HTERT RPE-1 (cell line): Measurements from ENCODE around the gene KPNA6.
"Not testable (repeated sequence)": the region's sequence is repeated elsewhere in the genome, so short reads cannot be mapped to it uniquely, and the experiment has no call there.

Experiments
- in situ Hi-C: fragments of 300-500 bp; cut with MboI; formaldehyde crosslinking; loops from 4 replicates; pipeline ENCODE4 v1.14.3; 2020; ENCODE audit warnings: low sequenced_read_pairs

Gene KPNA6

DNA sequence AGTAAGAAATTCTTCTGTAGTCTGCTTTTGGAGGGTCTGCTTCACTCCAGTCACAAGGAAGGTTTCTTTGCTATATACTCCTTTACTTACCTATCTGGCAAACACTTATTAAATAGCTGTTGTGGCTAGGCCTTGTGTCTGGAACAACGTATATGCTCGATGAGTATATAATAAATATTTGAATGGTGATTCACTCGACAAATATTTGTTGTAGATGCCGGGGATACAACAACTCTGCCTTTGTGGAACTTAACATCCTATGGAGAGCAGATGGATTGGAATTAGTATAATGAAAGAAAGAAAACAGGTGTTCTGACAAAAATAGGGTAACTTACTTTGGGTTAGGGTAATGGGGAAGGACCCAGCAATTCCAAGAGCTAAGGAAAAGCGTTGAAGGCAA, 31.1 kb downstream of the KPNA6 start:
- in situ Hi-C loops, result no loop called here

DNA sequence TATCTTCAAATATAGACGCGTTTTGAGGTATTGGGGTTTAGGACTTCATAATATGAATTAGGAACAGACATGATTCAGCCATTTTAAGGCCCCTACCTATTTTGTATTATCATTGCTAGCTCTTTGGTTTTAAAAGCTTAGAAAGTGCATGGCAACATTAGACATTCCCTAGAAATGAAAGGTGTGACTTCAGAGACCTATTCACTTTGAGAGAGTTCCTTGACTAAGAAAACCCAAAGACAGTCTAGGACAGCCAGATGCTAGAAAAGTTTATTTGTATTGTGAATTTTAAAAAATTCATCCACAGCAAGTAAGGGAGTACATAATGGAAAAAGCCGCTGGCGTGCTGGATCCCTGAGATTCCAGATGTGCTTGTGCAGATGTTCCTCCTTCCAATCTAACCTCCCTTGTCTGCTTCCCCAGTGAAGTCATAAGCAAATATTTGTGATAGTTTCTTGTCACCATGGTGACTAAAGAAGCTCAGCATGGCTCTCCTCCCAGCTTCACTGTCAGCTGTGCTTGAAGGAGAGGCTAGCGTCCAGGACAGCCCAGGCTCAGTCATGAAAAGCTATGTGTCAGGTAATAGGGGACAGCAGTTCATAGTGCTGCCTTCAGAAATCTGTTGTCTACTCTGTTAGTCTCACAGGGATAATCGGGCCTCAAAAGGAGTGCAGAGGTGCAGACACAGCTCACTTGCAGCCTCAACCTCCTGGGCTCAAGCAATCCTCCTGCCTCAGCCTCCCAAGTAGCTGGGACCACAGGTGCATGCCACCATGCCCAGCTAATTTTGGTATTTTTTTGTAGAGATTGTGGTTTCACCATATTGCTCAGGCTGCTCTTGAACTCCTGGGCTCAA, 34.8 kb downstream of the KPNA6 start:
- in situ Hi-C loops, result no loop called here

DNA sequence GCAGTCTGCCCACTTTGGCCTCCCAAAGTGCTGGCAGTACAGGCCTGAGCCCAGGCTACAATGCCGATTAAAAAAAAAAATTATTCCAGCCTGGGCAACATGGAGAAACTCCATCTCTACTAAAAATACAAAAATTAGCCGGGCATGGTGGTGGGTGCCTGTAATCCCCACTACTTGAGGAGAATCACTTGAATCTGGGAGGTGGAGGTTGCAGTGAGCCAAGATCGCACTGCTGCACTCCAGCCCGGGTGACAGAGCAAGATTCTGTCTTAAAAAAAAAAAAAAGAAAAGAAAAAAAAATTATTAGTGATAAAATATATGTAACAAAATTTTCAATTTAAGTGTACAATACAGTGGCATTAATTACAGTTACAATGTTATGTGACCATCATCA, 35.4 kb downstream of the KPNA6 start:
- in situ Hi-C loops, result not testable (repeated sequence)

DNA sequence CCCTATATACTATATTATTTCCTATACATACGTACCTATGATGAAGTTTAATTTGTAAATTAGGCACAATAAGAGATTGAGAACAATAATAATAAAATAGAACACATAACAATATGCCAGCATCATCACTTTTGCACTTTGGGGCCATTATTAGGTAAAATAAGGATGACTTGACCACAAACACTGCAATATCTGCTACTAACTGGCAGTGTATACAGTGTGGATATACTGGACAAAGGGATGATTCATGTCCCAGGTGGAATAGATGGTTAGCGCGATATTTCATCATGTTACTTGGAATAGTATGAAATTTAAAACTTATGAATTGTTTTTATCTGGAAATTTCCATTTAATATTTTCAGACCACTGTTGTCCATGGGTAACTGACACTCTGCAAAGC, 36.2 kb downstream of the KPNA6 start:
- in situ Hi-C loops, result no loop called here

DNA sequence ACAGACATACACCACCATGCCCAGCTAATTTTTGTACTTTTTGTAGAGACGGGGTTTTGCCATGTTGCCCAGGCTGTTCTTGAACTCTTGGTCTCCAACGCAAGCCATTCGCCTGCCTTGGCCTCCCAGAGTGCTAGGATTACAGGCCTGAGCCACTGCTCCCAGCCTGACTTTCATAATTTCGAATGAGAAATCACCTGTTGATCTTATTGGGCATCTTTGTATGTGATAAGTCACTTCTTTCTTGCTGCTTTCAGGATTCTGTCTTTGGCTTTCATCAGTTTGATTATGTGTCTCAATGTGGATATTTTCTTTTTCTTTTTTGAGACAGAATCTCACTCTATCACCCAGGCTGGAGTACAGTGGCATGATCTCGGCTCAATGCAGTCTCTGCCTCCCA, 39.9 kb downstream of the KPNA6 start:
- in situ Hi-C loops, result not testable (repeated sequence)

DNA sequence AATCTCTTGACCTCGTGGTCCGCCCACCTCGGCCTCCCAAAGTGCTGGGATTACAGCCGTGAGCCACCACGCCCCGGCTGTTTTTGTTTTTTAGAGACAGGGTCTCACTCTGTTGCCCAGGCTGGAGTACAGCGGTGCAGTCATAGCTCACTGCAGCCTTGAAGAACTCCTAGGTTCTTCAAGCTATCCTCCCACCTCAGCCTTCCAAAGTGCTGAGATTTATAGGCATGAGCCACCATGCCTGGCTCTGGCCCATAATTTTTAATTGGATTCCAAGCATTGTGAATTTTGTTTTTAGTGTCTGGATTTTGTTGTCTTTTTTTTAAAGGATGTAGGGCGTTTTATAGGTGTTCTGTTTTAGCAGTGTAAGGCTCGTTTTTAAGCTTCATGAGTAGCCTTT, 43.0 kb downstream of the KPNA6 start:
- in situ Hi-C loops, result no loop called here

DNA sequence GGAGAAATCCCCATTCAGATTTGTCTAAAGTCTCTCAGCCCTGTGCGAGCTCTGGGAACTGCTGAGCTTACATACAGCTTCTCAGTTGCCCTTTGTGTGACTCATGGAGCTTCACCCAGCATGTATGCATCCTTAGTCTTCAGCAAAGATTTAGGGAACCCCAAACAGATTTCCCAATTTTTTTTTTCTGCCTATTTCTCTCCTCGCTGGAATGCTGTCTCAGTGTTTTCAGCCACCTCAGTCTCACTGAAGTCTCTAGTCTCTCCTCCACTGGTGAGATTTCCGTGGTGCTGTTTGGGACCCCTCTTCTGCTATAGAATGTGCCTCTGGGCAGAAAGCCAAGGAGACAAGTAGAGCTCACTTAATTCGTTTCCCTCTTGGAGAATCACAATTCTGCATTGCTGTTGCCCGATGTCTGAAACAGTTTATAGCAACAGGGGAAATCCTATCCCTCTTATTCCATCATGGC, 43.5 kb downstream of the KPNA6 start:
- in situ Hi-C loops, result no loop called here

DNA sequence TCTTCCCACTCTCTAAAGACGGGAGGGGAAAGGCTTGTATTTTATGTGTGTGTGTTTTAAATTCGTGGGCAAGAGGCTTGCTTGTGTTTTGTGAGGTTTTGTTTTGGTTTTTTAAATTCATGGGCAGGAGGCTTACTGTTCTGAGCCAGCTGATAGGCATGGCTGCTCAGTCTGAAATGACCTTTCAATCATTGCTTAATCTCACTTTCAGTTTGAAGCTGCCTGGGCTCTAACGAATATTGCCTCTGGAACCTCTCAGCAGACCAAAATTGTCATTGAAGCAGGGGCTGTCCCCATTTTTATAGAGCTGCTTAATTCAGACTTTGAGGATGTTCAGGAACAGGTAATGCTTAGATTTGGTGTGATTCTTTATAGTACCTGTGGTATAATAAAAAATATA, 51.3 kb downstream of the KPNA6 start:
- in situ Hi-C loops, result no loop called here

DNA sequence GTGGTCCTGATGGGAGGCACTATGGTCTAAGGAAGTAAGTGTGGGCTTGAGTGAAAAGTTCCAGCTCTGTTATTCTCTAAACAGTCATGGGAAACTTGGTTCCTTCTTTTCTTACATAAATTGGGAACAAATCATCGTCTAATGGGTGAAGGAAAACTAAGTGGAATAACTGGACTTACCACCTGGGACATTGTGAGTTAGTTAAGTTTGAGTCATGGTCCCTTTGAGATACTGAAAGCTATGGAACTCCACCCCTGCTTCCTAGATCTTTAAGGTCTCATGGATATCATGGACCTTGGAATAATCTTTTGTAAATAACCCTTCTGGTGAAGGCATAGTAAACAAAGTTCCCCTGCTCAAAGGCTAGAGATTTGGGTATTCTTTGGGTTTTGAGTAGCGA, 55.5 kb downstream of the KPNA6 start:
- in situ Hi-C loops, result no loop called here

DNA sequence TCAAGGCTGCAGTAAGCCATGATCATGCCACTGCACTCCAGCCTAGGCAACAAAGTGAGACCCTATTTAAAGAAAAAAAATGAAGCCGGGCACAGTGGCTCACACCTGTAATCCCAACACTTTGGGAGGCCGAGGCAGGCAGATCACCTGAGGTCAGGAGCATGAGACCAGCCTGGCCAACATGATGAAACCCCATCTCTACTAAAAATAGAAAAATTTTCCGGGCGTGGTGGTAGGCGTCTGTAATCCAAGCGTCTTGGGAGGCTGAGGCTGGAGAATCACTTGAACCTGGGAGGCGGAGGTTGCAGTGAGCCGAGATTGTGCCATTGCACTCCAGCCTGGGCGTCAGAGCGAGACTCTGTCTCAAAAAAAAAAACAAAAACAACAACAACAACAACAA, 57.8 kb downstream of the KPNA6 start:
- in situ Hi-C loops, result not testable (repeated sequence)

DNA sequence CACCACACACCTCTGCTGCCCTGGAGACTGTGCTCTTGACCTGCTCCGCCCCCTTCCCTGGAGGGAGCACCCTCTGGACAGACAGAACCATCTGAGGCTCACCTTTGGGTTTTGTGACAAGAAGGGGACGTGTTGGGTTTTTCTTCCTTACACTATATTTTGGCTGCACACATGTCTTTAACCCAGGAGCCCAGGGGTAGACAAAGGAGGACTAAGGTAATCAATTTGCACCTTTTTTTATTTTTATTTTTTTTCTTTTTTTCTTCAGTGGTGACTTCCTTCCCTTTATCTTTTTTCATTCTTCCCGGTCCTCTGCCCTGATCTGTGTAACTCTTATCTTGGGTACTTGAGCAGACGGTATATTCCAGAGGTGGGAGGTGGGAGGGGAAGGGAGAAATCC, 63.1 kb downstream of the KPNA6 start:
- in situ Hi-C loops, result no loop called here

DNA sequence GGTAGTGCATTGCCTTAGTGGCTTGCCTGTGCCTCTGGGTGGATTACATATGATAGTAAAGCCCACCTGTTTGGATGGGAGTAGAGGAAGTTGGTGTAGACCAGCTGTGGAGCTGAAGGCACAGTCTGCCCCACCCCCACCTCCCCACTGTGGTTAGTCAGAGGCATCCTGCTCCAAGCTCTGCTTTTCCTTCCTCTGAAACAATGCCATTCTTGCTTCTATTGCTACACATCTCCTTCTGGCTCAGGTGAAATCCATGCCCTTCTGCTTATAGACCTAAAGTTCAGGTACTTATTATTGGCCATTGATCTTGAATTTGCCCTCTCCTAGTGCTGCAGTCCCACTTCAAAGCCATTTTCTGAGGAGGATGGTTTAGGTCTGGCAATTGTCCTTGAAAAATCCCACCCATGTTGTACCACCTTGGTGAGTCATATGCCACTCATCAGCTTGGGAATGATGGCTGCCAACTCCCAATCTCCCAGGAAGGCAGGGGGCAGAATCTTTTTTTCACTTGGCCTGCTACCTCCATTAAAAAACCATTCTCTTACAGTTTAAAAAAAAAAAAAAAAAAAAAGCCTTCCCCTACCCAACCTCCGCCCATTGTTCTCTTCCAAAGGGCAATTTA, 64.9 kb downstream of the KPNA6 start:
- in situ Hi-C loops, result no loop called here

DNA sequence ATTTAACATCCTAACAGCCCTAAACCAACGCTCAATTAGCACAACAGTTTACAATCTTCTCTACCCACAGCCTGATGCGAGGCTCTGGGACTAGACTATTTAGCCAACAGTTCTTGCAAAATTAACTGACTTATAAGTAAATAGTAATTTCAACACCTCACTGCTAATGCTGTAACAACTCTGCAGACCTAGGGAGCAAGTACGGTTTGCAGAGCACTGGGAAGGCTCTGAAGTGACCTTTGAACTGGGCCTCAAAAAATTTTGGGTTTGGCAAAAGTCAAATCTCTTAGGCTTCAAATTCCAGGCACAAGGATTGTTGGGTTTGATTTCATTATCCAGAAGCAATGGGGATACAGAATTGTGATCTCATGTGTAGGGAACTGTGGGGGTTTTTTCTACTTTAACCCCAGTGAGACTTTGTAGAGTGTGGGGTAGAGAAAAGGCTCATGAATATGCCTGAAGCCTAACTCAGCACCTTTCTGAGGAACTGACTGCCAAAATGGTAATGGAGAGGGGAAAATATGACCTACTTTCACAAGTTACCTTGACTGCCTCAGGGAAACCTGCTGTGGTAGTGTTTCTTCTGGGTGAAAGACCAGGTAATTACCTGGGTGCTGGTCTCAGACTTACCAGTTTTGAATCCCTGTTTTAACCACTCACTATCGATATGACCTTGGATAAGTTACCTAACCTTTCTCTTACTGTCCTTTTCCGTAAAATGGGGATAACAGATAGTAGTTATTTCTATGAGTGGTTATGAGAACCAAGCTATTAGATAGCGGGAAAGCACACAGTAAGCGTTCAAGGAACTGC, 70.7 kb downstream of the KPNA6 start:
- in situ Hi-C loops, result no loop called here

DNA sequence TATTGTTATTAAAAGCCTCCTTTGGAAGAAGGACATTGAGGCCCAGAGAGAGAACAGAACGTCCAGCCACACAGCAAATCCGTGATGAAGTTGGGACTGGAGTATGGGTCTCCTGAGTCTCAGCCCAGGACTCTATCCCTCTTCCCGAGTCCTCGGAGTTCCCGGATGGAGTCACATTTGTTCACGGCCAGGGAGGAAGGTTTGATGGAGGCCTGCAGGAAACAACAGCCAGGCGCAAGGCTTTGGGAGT, 71.3 kb downstream of the KPNA6 start:
- in situ Hi-C loops, result no loop called here

DNA sequence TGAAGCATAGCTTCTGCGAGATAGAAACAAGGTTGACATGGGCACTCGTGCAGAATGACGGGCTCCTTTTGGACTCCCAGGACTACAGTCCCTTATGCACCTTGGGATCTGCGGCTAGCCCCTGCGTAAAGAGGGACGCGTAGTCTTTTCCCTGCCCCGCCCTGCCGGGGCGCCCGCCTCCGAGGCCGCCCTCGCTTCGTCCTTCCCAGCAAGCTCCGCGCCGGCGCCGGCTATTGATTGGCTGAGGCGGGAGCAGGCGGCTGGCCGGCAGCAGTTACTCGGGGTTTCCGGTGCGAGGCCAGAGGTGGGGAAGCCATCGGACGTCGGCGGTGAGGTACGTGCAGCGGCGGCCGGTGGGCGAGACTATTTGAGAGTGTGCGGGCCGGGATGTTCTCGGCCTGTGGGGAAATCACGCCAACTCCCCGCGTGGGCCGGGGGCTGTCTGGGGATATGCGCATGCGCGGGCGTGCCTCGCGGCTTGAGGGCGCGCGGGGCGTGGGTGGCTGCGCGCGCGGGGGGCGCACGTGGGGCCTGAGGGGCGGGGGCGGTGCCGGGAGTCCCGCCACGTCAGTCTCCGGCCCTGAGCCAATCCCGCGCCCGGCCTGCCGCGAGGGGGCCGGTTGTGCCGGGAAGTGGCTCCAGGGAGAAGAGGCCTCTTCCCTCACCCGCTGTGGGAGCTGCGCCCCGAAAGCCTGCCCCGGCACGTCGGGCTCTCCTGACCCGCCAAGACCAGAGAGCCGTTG, 71.8 kb downstream of the KPNA6 start, which contains the start of gene TXLNA:
Gene TXLNA, plus strand, starts transcription at position 233 of the 743 bp plus-strand sequence. CDS start 671 bp downstream, outside the sequence.
- in situ Hi-C loops, result no loop called here

DNA sequence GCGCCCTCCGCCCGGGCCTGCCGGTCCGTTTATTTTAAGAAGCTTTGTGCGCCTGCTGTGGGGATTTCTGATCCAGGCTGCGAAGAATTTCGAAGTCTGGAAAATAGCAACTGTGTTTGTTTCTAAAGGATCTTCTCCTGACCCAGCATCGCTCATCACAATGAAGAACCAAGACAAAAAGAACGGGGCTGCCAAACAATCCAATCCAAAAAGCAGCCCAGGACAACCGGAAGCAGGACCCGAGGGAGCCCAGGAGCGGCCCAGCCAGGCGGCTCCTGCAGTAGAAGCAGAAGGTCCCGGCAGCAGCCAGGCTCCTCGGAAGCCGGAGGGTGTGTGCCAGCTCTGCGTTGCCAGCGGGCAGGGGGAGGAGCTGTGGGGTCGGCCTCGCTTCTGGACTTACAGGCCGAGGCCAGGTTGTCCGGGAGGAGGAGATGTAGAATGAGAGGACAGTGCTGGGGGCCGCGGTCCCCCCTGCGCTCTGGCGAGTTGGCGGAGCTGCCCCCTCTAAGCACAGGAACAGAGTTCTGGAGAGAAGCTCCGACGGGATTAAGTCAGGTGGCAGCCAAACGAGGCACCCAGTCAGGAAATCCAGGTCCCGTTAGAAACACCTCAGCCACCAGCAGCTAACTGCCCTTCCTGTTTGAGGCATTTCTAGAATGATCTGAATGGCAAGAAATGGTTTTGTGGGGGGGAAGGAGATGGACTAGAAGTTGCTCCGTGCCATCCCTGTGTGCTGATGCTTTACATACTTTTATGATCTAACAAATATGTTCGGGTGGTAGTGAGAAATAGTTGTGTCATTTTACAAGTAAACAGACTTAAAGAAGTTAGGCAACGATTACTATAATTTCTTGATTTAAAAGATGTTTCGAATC, 72.6 kb downstream of the KPNA6 start:
- in situ Hi-C loops, result no loop called here

DNA sequence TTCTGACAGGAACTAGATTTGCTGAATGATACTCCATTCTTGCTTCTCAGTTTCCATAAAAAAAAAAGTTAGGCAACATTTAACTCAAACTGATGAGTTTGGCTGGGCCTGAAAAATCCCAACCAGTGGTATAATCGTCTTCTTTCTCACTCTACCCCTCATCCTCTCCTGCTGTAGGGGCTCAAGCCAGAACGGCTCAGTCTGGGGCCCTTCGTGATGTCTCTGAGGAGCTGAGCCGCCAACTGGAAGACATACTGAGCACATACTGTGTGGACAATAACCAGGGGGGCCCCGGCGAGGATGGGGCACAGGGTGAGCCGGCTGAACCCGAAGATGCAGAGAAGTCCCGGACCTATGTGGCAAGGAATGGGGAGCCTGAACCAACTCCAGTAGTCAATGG, 73.2 kb downstream of the KPNA6 start:
- in situ Hi-C loops, result no loop called here

DNA sequence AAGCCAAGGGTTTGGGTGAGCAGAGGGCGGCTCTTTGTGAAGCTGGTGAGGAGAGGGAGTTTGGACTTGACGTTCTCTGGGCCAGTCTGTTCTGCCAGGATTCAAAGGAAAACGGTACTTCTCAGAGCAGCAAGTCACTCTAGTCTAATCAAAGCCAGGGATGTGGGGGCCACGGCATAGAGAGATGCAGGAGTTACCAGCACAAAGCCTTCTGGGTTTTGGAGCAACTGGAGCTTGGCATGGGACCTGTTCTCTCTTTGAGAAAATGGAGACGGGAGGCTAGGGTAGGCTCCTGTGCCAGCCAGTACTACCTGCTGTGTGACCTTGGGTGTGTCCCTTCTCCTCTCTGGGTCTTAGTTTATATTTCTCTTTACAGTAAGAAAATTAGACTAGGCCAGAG, 73.7 kb downstream of the KPNA6 start:
- in situ Hi-C loops, result no loop called here

DNA sequence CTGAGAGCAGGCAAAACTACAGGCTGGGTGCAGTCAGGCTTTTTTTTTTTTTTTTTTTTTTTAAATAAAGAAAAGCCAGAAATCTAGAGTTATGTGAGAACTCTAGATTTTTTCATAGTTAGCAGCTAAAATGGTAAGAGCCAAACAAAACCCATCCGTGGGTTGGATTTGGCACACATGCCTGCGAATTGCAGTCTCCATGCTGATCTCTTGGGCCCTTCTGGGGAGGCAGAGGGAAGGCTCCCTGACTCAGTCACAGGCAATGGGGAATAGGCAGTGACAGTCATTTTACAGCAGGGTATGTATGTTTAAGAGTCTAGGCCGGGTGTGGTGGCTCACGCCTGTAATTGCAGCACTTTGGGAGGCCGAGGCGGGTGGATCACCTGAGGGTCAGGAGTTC, 74.2 kb downstream of the KPNA6 start:
- in situ Hi-C loops, result no loop called here

DNA sequence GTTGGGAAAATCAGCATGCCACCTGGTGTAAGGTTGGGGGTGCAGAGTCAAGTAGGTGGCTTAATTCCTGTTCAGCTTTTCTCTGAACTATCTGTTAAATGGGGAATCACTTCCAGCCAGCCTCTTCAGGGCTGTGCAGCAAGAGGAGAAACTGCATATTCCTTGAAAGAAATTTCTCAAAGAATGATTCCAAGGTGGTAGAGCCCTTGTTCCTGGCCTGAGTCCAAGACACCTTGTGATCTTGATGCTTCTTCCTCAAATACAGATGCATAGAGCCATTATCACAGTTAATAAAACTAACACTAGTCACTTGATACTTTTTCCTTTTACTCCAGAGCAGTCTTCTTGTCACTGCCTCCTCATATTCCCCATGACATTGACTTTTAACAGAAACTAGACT, 76.8 kb downstream of the KPNA6 start:
- in situ Hi-C loops, result no loop called here
